EH (cell line): Measurements from ENCODE around the gene CTNNA3.

Experiments used
- DNase-seq: peaks from one replicate; pipeline ENCODE4 v3.0.0-alpha.2; 2015; ENCODE audit warnings: low read depth

CTNNA3 gene

GRCh38 chr10:66639371-66639770 is 1056.6 kb downstream of the CTNNA3 start:
- DNase-seq: peak; percentile 70

- peak; percentile 15 for DNase-seq
Observed at GRCh38 chr10:66637273-66638036, 1058.5 kb downstream of the CTNNA3 start.

GRCh38 chr10:66629996-66630395 is 1066.0 kb downstream of the CTNNA3 start:
- DNase-seq: peak; percentile 47

- DNase-seq: peak; percentile 15
Observed at GRCh38 chr10:66627156-66627555, 1068.8 kb downstream of the CTNNA3 start.

GRCh38 chr10:66625709-66626590 is 1070.0 kb downstream of the CTNNA3 start:
- no peak for DNase-seq

- DNase-seq: no peak
Observed at GRCh38 chr10:66622050-66622449, 1073.9 kb downstream of the CTNNA3 start.

GRCh38 chr10:66604195-66604594 is 1091.8 kb downstream of the CTNNA3 start:
- no peak for DNase-seq

- peak; percentile 1 for DNase-seq
Observed at GRCh38 chr10:66591865-66592264, 1104.1 kb downstream of the CTNNA3 start.

GRCh38 chr10:66587680-66588050 is 1108.3 kb downstream of the CTNNA3 start:
- DNase-seq: no peak

- no peak for DNase-seq
Observed at GRCh38 chr10:66586897-66587679, 1108.9 kb downstream of the CTNNA3 start.

GRCh38 chr10:66586073-66586472 is 1109.9 kb downstream of the CTNNA3 start:
- peak; percentile 4 for DNase-seq

- no peak for DNase-seq
Observed at GRCh38 chr10:66575251-66575855, 1120.6 kb downstream of the CTNNA3 start.

GRCh38 chr10:66572700-66573099 is 1123.3 kb downstream of the CTNNA3 start:
- no peak for DNase-seq

GRCh38 chr10:66565999-66566398 is 1130.0 kb downstream of the CTNNA3 start:
- DNase-seq: no peak

- DNase-seq: no peak
Observed at GRCh38 chr10:66564287-66564686, 1131.7 kb downstream of the CTNNA3 start.

GRCh38 chr10:66555061-66555460 is 1140.9 kb downstream of the CTNNA3 start:
- DNase-seq: peak; percentile 4

- no peak for DNase-seq
Observed at GRCh38 chr10:66552331-66552730, 1143.7 kb downstream of the CTNNA3 start.

- DNase-seq: no peak
Observed at GRCh38 chr10:66550351-66550750, 1145.6 kb downstream of the CTNNA3 start.

- DNase-seq: no peak
Observed at GRCh38 chr10:66538908-66539307, 1157.1 kb downstream of the CTNNA3 start.

GRCh38 chr10:66538371-66538770 is 1157.6 kb downstream of the CTNNA3 start:
- no peak for DNase-seq

- DNase-seq: no peak
Observed at GRCh38 chr10:66537186-66537585, 1158.8 kb downstream of the CTNNA3 start.

GRCh38 chr10:66535439-66535838 is 1160.6 kb downstream of the CTNNA3 start:
- DNase-seq: no peak
